ENCODE measurements around the gene OR11H6.
A peak's percentile ranks its signal among the peaks of the same experiment; 100 is the strongest.
"Not testable (repeated sequence)": the region's sequence is repeated elsewhere in the genome, so short reads cannot be mapped to it uniquely, and the experiment has no call there.

The OR11H6 gene

GRCh38 chr14:20223410-20223809, at the start of gene OR11H6:
OR11H6 (plus strand) TSS chr14:20223710; CDS start chr14:20223710, 0 bp downstream.
- DNase-seq (ENCODE audit: low spot score), result no peak

- not testable (repeated sequence) for DNase-seq (ENCODE audit: low spot score)
These were observed 49.3 kb upstream of the OR11H6 start for GRCh38 chr14:20174205-20174604.

GRCh38 chr14:20176330-20176729, 47.2 kb upstream of the OR11H6 start:
- no peak for DNase-seq (ENCODE audit: low spot score)

- DNase-seq (ENCODE audit: low spot score), result peak; percentile 17
These were observed 46.0 kb upstream of the OR11H6 start for GRCh38 chr14:20177433-20177974.

- no peak for DNase-seq (ENCODE audit: low spot score)
These were observed 44.3 kb upstream of the OR11H6 start for GRCh38 chr14:20179218-20179617.

GRCh38 chr14:20179880-20180279, 43.6 kb upstream of the OR11H6 start:
- DNase-seq (ENCODE audit: low spot score), result no peak

GRCh38 chr14:20180486-20180885, 43.0 kb upstream of the OR11H6 start:
- no peak for DNase-seq (ENCODE audit: low spot score)

- DNase-seq (ENCODE audit: low spot score), result no peak
These were observed 39.3 kb upstream of the OR11H6 start for GRCh38 chr14:20184181-20184580.

- DNase-seq (ENCODE audit: low spot score), result no peak
These were observed 32.9 kb upstream of the OR11H6 start, which contains the start of gene OR11G2 for GRCh38 chr14:20190596-20190995. OR11G2 (plus strand) TSS chr14:20190896; CDS start chr14:20197438, 6,542 bp downstream.

GRCh38 chr14:20191396-20191795, 32.1 kb upstream of the OR11H6 start:
- no peak for DNase-seq (ENCODE audit: low spot score)

- no peak for DNase-seq (ENCODE audit: low spot score)
These were observed 29.4 kb upstream of the OR11H6 start for GRCh38 chr14:20194101-20194500.

GRCh38 chr14:20195170-20195569, 28.3 kb upstream of the OR11H6 start:
- not testable (repeated sequence) for DNase-seq (ENCODE audit: low spot score)

- DNase-seq (ENCODE audit: low spot score), result no peak
These were observed 27.6 kb upstream of the OR11H6 start for GRCh38 chr14:20195911-20196310.

GRCh38 chr14:20197459-20197858, 26.1 kb upstream of the OR11H6 start:
- no peak for DNase-seq (ENCODE audit: low spot score)

GRCh38 chr14:20198991-20199390, 24.5 kb upstream of the OR11H6 start:
- DNase-seq (ENCODE audit: low spot score), result no peak

- no peak for DNase-seq (ENCODE audit: low spot score)
These were observed 18.8 kb upstream of the OR11H6 start for GRCh38 chr14:20204721-20205120.

- no peak for DNase-seq (ENCODE audit: low spot score)
These were observed 13.9 kb upstream of the OR11H6 start for GRCh38 chr14:20209595-20209994.

GRCh38 chr14:20212406-20212805, 11.1 kb upstream of the OR11H6 start:
- not testable (repeated sequence) for DNase-seq (ENCODE audit: low spot score)

- no peak for DNase-seq (ENCODE audit: low spot score)
These were observed 8.3 kb upstream of the OR11H6 start for GRCh38 chr14:20215196-20215595.

- no peak for DNase-seq (ENCODE audit: low spot score)
These were observed 4.5 kb upstream of the OR11H6 start for GRCh38 chr14:20219033-20219432.

GRCh38 chr14:20228681-20229080, 5.2 kb downstream of the OR11H6 start, which contains the start of gene OR11H7:
OR11H7 (plus strand) TSS chr14:20228981.
- DNase-seq (ENCODE audit: low spot score), result no peak

- DNase-seq (ENCODE audit: low spot score), result not testable (repeated sequence)
These were observed 11.9 kb downstream of the OR11H6 start for GRCh38 chr14:20235415-20235814.

GRCh38 chr14:20247646-20248246, 24.2 kb downstream of the OR11H6 start:
- no peak for DNase-seq (ENCODE audit: low spot score)

- no peak for DNase-seq (ENCODE audit: low spot score)
These were observed 39.2 kb downstream of the OR11H6 start for GRCh38 chr14:20262642-20263128.

Measured in hematopoietic multipotent progenitor cell treated with erythropoietin and hydrocortisone succinate and interleukin-3 and kit ligand, for 17 days (in vitro differentiated cells).